IMR-90 (cell line): ENCODE data around the gene SLC19A2. TPM values are rescaled to one million over a fixed set of nuclear protein-coding genes. Genes with fewer than 3 reads are reported as not detected.

Experiments
- ATAC-seq: fragments of 200-7000 bp; cut with Tn5 transposase; 2 replicates; pipeline ENCODE4 v1.9.1; 2020; ENCODE audit warnings: low read depth, mild to moderate bottlenecking, moderate library complexity
- BruUV-seq: library from RNA; stranded (reverse); fragments of 400-500 nt; replicated peaks from 2 replicates; lab custom pipeline; 2021; lab: Mats Ljungman, UMichigan
- CTCF ChIA-PET: fragments of 300-600 bp; formaldehyde crosslinking; extraction: SDS; loops from one replicate; lab custom pipeline; 2021; ENCODE audit warnings: antibody characterized with exemption; lab: Yijun Ruan, JAX
- POLR2A ChIA-PET: fragments of 300-600 bp; sonication (Branson Sonifier 250); formaldehyde crosslinking; loops from one replicate; lab custom pipeline; 2022; ENCODE audit warnings: antibody characterized with exemption; ENCODE audit not compliant: unreplicated experiment; lab: Charles Lee
- DNase-seq: peaks from one replicate; pipeline ENCODE4 v3.0.0; 2013
- H2AFZ ChIP-seq: replicated peaks from 2 replicates; pipeline ENCODE3; 2013; ENCODE audit warnings: low read length, mild to moderate bottlenecking; ENCODE audit not compliant: poor library complexity
- H2AK5ac ChIP-seq: 2 replicates; pipeline ENCODE4 v1.6.1; 2013; ENCODE audit warnings: low read depth, low read length, inconsistent platforms
- H2AK9ac ChIP-seq: replicated peaks from 2 replicates; pipeline ENCODE3; 2013; ENCODE audit warnings: mild to moderate bottlenecking, low read depth, low read length, moderate library complexity; ENCODE audit not compliant: poor library complexity
- H2BK120ac ChIP-seq: 2 replicates; pipeline ENCODE4 v1.6.1; 2013; ENCODE audit warnings: low read depth, low read length, inconsistent platforms
- H2BK15ac ChIP-seq: 3 replicates; pipeline ENCODE4 v1.6.1; 2013; ENCODE audit warnings: low read depth, low read length, inconsistent platforms
- H2BK20ac ChIP-seq: 2 replicates; pipeline ENCODE4 v1.6.1; 2013; ENCODE audit warnings: low read depth, mild to moderate bottlenecking, inconsistent platforms, low read length, moderate library complexity
- H2BK5ac ChIP-seq: 2 replicates; pipeline ENCODE4 v1.6.1; 2013; ENCODE audit warnings: mild to moderate bottlenecking, low read depth, low read length, inconsistent platforms; ENCODE audit not compliant: poor library complexity, severe bottlenecking
- H3K14ac ChIP-seq: replicated peaks from 2 replicates; pipeline ENCODE4 v1.6.1; 2013; ENCODE audit warnings: low read depth, low read length, inconsistent platforms
- H3K18ac ChIP-seq: 2 replicates; pipeline ENCODE4 v1.6.1; 2013; ENCODE audit warnings: low read depth, low read length, control low read depth
- H3K23ac ChIP-seq: 2 replicates; pipeline ENCODE4 v1.6.1; 2013; ENCODE audit warnings: low read depth, low read length, inconsistent platforms
- H3K27ac ChIP-seq: 2 replicates; pipeline ENCODE4 v1.5.1; 2013; ENCODE audit warnings: mild to moderate bottlenecking, control low read depth, low read length; ENCODE audit not compliant: insufficient read depth
- H3K27me3 ChIP-seq: 2 replicates; pipeline ENCODE4 v1.6.1; 2013; ENCODE audit warnings: low read length; ENCODE audit not compliant: control insufficient read depth, insufficient read depth
- H3K36me3 ChIP-seq: 2 replicates; pipeline ENCODE4 v1.6.1; 2013; ENCODE audit warnings: low read length, mixed read lengths; ENCODE audit not compliant: control insufficient read depth, insufficient read depth
- H3K4ac ChIP-seq: 2 replicates; pipeline ENCODE4 v1.6.1; 2013; ENCODE audit warnings: low read depth, low read length, inconsistent platforms
- H3K4me1 ChIP-seq: 2 replicates; pipeline ENCODE4 v1.6.1; 2013; ENCODE audit warnings: low read length, mixed read lengths; ENCODE audit not compliant: control insufficient read depth, insufficient read depth
- H3K4me2 ChIP-seq: 2 replicates; pipeline ENCODE4 v1.6.1; 2013; ENCODE audit warnings: low read depth, mild to moderate bottlenecking, control low read depth, low read length, moderate library complexity
- H3K4me3 ChIP-seq: 2 replicates; pipeline ENCODE4 v1.5.1; 2013; ENCODE audit warnings: low read depth, mild to moderate bottlenecking, control low read depth, low read length, moderate library complexity; ENCODE audit not compliant: insufficient read depth
- H3K56ac ChIP-seq: 2 replicates; pipeline ENCODE4 v1.6.1; 2013; ENCODE audit warnings: low read length, inconsistent platforms; ENCODE audit not compliant: insufficient read depth; ENCODE audit errors: extremely low read depth
- H3K79me1 ChIP-seq, 2 experiments: 2 replicates each; pipeline ENCODE4 v1.6.1; 2013; ENCODE audit warnings: low read length in 2 of 2, inconsistent platforms in 1 of 2, low read depth in 1 of 2
- H3K9ac ChIP-seq: 2 replicates; pipeline ENCODE4 v1.6.1; 2013; ENCODE audit warnings: low read depth, low read length, control low read depth
- H3K9me1 ChIP-seq: 2 replicates; pipeline ENCODE4 v1.6.1; 2013; ENCODE audit warnings: low read length, inconsistent platforms; ENCODE audit not compliant: insufficient read depth
- H3K9me3 ChIP-seq: 2 replicates; pipeline ENCODE4 v1.6.1; 2013; ENCODE audit warnings: low read length; ENCODE audit not compliant: control insufficient read depth, insufficient read depth
- H4K20me1 ChIP-seq: 2 replicates; pipeline ENCODE4 v1.6.1; 2013; ENCODE audit warnings: low read length, inconsistent platforms; ENCODE audit not compliant: insufficient read depth
- H4K5ac ChIP-seq: 2 replicates; pipeline ENCODE4 v1.6.1; 2013; ENCODE audit warnings: mild to moderate bottlenecking, low read depth, low read length, control low read depth
- H4K8ac ChIP-seq, 2 experiments: 2 replicates each; pipeline ENCODE4 v1.6.1; 2013; ENCODE audit warnings: low read depth in 2 of 2, low read length in 2 of 2, control low read depth in 1 of 2, inconsistent platforms in 1 of 2
- H4K91ac ChIP-seq: 2 replicates; pipeline ENCODE4 v1.6.1; 2013; ENCODE audit warnings: low read depth, low read length, inconsistent platforms; ENCODE audit not compliant: insufficient read depth
- BHLHE40 ChIP-seq: fragments of 150-350 bp; IDR thresholded peaks from 2 replicates; pipeline ENCODE4 v1.6.1; 2016; ENCODE audit warnings: mild to moderate bottlenecking, low read depth, low read length
- CHD1 ChIP-seq: IDR thresholded peaks from 2 replicates; pipeline ENCODE4 v1.6.1; 2012; ENCODE audit warnings: low read depth, low read length, improper control_type of control experiment
- CTCF ChIP-seq: conservative IDR thresholded peaks from 2 replicates; pipeline ENCODE4 v1.5.1; 2012; ENCODE audit warnings: mild to moderate bottlenecking, low read depth, low read length, improper control_type of control experiment
- ELK1 ChIP-seq: fragments of 150-350 bp; IDR thresholded peaks from 2 replicates; pipeline ENCODE4 v1.6.1; 2016; ENCODE audit warnings: low read depth, mild to moderate bottlenecking, low read length, moderate library complexity, borderline replicate concordance
- FOS ChIP-seq: fragments of 150-350 bp; IDR thresholded peaks from 2 replicates; pipeline ENCODE4 v1.6.1; 2016; ENCODE audit warnings: low read depth, low read length
- MAFK ChIP-seq: IDR thresholded peaks from 2 replicates; pipeline ENCODE4 v1.6.1; 2012; ENCODE audit warnings: low read depth, low read length, improper control_type of control experiment
- MAZ ChIP-seq: IDR thresholded peaks from 2 replicates; pipeline ENCODE4 v1.6.1; 2012; ENCODE audit warnings: low read depth, mild to moderate bottlenecking, low read length, improper control_type of control experiment, moderate library complexity, borderline replicate concordance
- MXI1 ChIP-seq: IDR thresholded peaks from 2 replicates; pipeline ENCODE4 v1.6.1; 2012; ENCODE audit warnings: low read depth, mild to moderate bottlenecking, low read length, moderate library complexity, borderline replicate concordance
- NFE2L2 ChIP-seq: fragments of 150-350 bp; IDR thresholded peaks from 2 replicates; pipeline ENCODE4 v1.6.1; 2016; ENCODE audit warnings: low read depth, mild to moderate bottlenecking, low read length
- RAD21 ChIP-seq: IDR thresholded peaks from 2 replicates; pipeline ENCODE4 v1.6.1; 2012; ENCODE audit warnings: low read length, improper control_type of control experiment
- RCOR1 ChIP-seq: IDR thresholded peaks from 2 replicates; pipeline ENCODE4 v1.6.1; 2012; ENCODE audit warnings: mild to moderate bottlenecking, low read length, improper control_type of control experiment; ENCODE audit not compliant: insufficient replicate concordance
- RFX5 ChIP-seq: IDR thresholded peaks from 2 replicates; pipeline ENCODE4 v1.8.0; 2012; ENCODE audit warnings: low read depth, mild to moderate bottlenecking, low read length, moderate library complexity
- SMC3 ChIP-seq: fragments of 150-350 bp; IDR thresholded peaks from 2 replicates; pipeline ENCODE4 v1.6.1; 2016; ENCODE audit warnings: low read depth, mild to moderate bottlenecking, antibody characterized with exemption, low read length, moderate library complexity
- USF2 ChIP-seq: fragments of 150-350 bp; IDR thresholded peaks from 2 replicates; pipeline ENCODE4 v1.6.1; 2017; ENCODE audit warnings: mild to moderate bottlenecking, antibody characterized with exemption, low read length, low read depth
- whole genome bisulfite sequencing, 2 experiments: methylation state at CpG; one replicate each; pipeline versions ENCODE4 v1.1.5 to v1.1.7; 2013; ENCODE audit warnings: missing lambda C conversion rate in 2 of 2; ENCODE audit not compliant: insufficient read length in 1 of 2; ENCODE audit errors: extremely low coverage in 2 of 2; 5-methylcytosine and 5-hydroxymethylcytosine counted together
- dilution Hi-C: fragments of 300-500 bp; cut with HindIII; formaldehyde crosslinking; loops from one replicate; pipeline ENCODE4 v1.14.3; 2018; ENCODE audit warnings: low sequenced_read_pairs; ENCODE audit not compliant: unreplicated experiment
- in situ Hi-C: fragments of 300-500 bp; cut with MboI; formaldehyde crosslinking; loops from 3 replicates; pipeline ENCODE4 v1.14.3; 2019; ENCODE audit warnings: low sequenced_read_pairs, inconsistent platforms, mixed read lengths
- intact Hi-C: fragments of 100-400 bp; cut with micrococcal nuclease; formaldehyde crosslinking; loops from 2 replicates; pipeline ENCODE4 v1.10.0; 2022
- polyA plus RNA-seq, 3 experiments: library from polyadenylated mRNA; depleted of rRNA; stranded (reverse); fragments of >200 nt; gene quantifications; 2 replicates each; pipeline ENCODE4 v1.2.3, GENCODE V29; 2012; ENCODE audit warnings: low replicate concordance in 1 of 3
- total RNA-seq: library from RNA; depleted of rRNA; stranded (reverse); fragments of >200 nt; gene quantifications from 2 replicates; pipeline ENCODE4 v1.2.3, GENCODE V29; 2012

Gene SLC19A2
- total and polyA plus RNA-seq, 2 of the 4 experiments (the other 2 are of a cell fraction) = 3.6 to 5.2 TPM

- Histone ChIP-seq H4K91ac (no peak overlapping the region), H4K8ac (no peak overlapping the region), H3K56ac (no peak overlapping the region), H3K23ac (no peak overlapping the region), H2BK120ac (no peak overlapping the region), H3K4me1 (no peaks in the 10 kb centered on the region), H3K9me3 (no peaks in the 10 kb centered on the region), H3K18ac (no peak overlapping the region), H2AK9ac (no peak overlapping the region), H4K20me1 (no peaks in the 10 kb centered on the region), H3K4me3 (no peak overlapping the region), H2BK20ac (no peak overlapping the region), H3K9me1 (no peaks in the 10 kb centered on the region), H3K36me3 (no peaks in the 10 kb centered on the region), H2AK5ac (no peak overlapping the region), H2BK5ac (no peak overlapping the region), H3K4ac (no peak overlapping the region), H3K9ac (no peak overlapping the region), H3K4me2 (no peak overlapping the region), H3K27ac (no peak overlapping the region), H4K5ac (no peak overlapping the region), H2AFZ (no peak overlapping the region), H2BK15ac (no peak overlapping the region), H3K79me1 (no peaks in the 10 kb centered on the region), H3K14ac (no peak overlapping the region), H3K27me3 (no peaks in the 10 kb centered on the region)
- ATAC-seq = no peak
- ChIA-PET CTCF (no interaction called here), POLR2A (no interaction called here)
- in situ Hi-C loops (no loop called here), intact Hi-C loops (no loop called here), dilution Hi-C loops (no loop called here)
- no peak for TF ChIP-seq FOS
- no peak for TF ChIP-seq CHD1
- TF ChIP-seq ELK1 = no peak
- TF ChIP-seq USF2 = no peak
- no peak for TF ChIP-seq RCOR1
- no peak for TF ChIP-seq MXI1
- TF ChIP-seq RAD21 = no peak
- no peak for TF ChIP-seq MAZ
- TF ChIP-seq SMC3 = no peak
- TF ChIP-seq RFX5 = no peak
- no peak for TF ChIP-seq CTCF
- TF ChIP-seq BHLHE40 = no peak
- TF ChIP-seq NFE2L2 = no peak
- no peak for TF ChIP-seq MAFK
- no TSS peak for BruUV-seq
- 83% methylated on average over 1 of the region's 6 CpGs; no CpG with 5 or more reads in 1 of the 2 experiments for WGBS, 2 experiments
- DNase-seq = no peak
Observed at GRCh38 chr1:169426174-169426705, 59.5 kb downstream of the SLC19A2 start.
